Gastroesophageal sphincter (tissue), 3 donors: Measurements from ENCODE around the gene CFAP92.

Experiments
- CTCF ChIP-seq, 4 experiments: fragments of 200-600 bp in 2 of 4; fragments of 450-650 bp in 2 of 4; sonication (generic) in 1 of 4; IDR thresholded peaks; one replicate each; pipeline ENCODE4 v1.5.1; 2017 to 2019; ENCODE audit warnings: antibody characterized with exemption in 4 of 4, mild to moderate bottlenecking in 2 of 4, moderate library complexity in 2 of 4
- POLR2AphosphoS5 ChIP-seq: sonication (generic); formaldehyde crosslinking; IDR thresholded peaks from one replicate; pipeline ENCODE4 v1.6.1; 2017; ENCODE audit warnings: antibody characterized with exemption

DNA sequence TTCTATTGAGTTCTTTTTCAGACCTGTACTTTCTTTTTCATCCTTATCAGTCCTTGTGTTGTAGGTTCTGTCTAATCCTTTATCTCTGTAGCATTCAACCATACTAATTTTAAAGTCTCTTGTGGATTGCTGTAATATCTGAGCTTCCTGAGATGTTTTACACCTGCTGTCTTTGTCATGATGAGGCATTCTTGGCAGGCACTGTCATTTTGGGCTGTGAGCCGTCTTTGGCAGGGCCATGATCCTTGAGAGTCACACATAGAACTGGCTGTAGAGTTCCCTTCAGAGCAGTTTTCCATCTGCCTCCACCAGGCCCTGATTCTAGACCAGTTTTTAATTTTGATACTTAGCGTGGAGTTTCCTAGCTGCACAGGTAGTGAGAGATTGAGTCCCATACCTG, 13.9 kb upstream of the CFAP92 start:
- TF ChIP-seq CTCF (IDR thresholded peaks at IDR 0.05) (no peak), POLR2AphosphoS5 (no peak)
